RPMI8226 (cell line): ENCODE measurements around the gene NME2.
A peak's percentile ranks its signal among the peaks of the same experiment; 100 is the strongest.
"Not testable (repeated sequence)": the region's sequence is repeated elsewhere in the genome, so short reads cannot be mapped to it uniquely, and the experiment has no call there.

Source experiments
- DNase-seq: peaks from one replicate; pipeline ENCODE4 v3.0.0-alpha.2; 2015

NME2 gene

GRCh38 chr17:51153210-51154072 lies 12.8 kb upstream of the NME2 start, which contains the start of gene NME1:
NME1 (plus strand) TSS chr17:51153559; CDS start chr17:51155655, 2,096 bp downstream.
- peak; percentile 99 for DNase-seq

DNA sequence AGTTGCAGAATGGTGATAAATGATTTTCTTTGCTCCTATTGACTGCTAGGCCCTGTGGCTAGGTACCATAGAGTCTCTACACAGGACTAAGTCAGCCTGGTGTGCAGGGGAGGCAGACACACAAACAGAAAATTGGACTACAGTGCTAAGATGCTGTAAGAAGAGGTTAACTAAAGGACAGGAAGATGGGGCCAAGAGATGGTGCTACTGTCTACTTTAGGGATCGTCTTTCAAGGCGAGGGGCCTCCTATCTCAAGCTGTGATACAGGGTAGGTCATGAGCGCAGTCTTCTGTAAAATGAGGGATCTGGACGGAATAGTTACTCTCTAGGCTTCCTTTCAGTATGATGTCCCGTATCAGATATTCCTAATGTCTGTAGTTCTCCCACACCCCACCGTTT lies 12.0 kb upstream of the NME2 start:
- DNase-seq, result peak; percentile 28

- DNase-seq, result no peak
These were observed 10.8 kb upstream of the NME2 start for GRCh38 chr17:51155416-51155815.

- no peak for DNase-seq
These were observed 6.6 kb upstream of the NME2 start for GRCh38 chr17:51159604-51160003.

- no peak for DNase-seq
These were observed 4.7 kb upstream of the NME2 start for GRCh38 chr17:51161541-51161940.

- no peak for DNase-seq
These were observed 1.1 kb upstream of the NME2 start for GRCh38 chr17:51164911-51165679.

DNA sequence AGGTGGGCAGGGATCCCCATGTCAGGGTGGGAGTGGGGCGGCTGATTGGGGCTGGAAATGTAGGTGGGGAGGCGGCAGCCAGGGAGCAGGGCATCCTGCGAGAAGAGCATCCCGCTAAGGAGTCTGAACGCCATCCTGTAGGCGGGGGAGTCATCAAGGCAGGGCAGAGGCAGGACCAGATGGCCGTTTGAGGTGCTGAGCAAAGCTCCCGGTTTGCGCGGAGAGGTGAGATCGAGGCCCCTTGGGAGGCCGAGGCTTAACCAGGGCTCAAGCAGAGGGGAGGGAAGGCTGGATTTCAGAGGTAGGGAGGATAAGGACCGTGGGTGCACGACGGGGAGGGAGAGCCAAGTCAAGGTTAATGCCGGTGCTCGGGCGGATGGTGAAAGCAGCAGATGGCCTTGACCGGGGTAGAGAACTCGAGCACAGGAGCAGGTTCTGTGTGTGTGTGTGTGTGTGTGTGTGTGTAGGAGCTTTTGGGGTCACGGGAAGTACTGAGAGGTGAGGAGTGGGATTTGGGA lies 472 bp upstream of the NME2 start:
- no peak for DNase-seq

- DNase-seq, result peak; percentile 79
These were observed 1.0 kb downstream of the NME2 start for GRCh38 chr17:51166987-51167931.

- no peak for DNase-seq
These were observed 3.1 kb downstream of the NME2 start for GRCh38 chr17:51169340-51169739.

DNA sequence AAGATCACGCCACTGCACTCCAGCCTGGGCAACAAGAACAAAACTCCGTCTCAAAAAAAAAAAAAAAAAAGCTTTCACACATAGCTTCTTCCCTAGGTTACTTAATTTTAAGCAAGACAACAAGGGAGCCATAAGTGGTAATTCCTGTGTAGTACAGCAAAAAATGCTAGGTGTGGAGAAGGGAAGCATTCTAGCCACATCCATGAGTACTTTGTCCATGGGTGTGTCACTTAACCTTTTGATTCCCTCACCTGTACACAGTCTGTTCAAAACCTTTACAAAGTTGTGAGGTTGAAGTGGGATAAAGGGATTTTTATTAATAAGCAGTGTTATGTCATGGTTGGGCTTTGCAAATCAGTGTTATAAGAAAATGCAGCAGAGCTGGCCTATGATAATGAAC lies 4.5 kb downstream of the NME2 start:
- no peak for DNase-seq

- DNase-seq, result not testable (repeated sequence)
These were observed 5.8 kb downstream of the NME2 start for GRCh38 chr17:51172030-51172429.

DNA sequence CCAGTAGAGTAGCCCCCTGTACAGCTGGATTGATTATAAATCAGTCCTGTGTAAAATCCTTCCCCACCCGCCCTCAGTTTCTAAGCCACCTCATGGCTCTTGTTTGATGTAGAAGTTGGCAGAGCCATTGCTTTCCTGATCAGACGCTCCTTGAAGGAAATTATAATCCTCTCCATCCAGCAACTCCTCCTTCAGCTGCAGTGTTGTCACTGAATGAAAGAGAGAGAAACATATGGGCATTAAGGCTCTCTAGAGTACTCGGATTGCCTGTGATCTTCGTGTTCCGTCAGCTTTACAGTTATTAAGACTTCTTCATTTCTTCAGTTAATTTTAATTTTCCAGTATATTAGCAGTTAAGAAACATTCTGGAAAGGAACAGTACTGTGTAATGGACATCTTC lies 14.3 kb downstream of the NME2 start:
- DNase-seq, result no peak

DNA sequence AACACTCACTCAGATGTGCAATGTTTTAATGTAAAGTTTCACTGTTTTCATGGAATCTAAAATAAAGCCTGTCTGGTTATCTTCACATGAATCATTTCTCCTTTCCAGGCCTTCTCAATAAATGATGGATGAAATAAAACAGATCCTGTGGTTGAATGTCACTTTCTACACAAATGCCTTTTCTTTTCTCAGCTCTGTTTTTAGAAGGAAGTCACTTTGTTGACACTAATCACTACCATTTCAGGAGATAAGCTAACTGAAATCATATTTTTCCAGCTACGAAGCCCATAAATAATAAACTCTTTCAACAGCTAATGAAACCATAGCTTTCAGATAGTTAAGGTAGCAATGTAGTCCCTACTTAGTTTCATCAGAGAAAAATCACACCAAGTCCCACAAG lies 17.9 kb downstream of the NME2 start:
- no peak for DNase-seq

DNA sequence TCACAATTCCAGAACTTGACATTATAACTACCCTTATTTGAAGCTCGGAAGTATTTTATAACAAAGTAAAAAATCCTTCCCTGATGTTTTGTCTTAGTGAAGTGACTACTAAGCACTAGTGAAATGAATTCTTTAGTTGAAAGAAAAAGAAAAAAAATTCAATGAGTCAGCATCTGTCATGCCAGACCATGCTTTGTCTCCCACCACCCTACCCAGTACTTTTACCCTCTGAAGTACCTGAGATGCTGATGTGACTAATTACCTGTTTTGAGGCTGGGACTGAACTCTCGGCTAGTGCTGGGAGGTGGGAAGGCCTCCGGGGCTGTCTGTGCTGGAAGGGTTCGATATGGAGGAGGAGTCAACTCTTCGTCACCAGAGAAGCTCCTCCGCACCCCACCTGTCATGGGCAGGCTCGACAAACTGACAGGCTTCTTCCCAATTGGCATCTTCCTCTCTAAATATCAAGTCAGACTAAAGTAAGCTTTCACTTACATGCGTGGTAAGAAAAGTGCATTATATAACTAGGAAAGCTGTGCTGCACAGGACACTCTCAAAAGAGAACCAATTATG lies 19.6 kb downstream of the NME2 start:
- no peak for DNase-seq

DNA sequence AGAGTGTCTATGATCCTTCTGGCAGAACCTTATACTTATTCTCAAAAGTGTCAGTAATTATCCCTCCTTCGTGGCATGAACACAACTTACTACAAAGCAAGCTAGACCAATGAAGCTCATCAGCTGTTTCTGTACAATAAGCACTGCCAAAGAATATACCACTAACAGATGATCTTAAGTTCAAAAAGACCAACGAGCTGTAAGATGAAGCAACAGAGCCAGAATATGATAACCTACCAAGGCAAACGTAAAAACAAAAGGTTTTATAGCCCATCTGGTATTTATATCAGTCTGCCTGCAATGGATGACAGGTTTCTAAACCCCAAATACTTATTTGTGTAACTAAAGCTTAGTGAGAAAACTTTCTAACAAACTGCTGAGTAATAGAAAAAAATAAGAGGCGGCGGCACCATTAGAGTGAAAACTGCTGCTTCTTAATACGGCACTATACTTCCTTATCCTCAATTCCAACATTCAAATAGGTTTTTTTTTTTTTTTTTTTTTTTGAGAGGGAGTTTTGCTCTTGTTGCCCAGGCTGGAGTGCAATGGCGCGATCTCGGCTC lies 22.1 kb downstream of the NME2 start:
- no peak for DNase-seq

DNA sequence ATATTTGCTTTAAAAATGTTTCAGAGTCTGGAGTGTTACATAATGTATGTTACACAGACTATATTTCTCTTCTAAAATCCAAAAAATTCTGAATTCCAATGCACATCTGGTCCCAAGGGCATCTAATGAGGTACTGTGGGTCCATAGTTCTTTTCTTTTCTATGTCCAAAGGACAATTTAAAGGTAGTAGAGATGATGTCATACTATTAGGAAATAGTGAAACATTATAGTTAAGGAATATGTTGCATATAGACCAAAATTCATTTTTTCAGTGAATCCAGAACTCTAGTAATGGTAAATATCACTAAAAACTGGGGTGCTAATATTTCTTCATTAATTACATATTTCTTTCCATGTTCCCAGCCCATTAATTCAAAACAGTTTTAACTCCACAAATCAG lies 23.0 kb downstream of the NME2 start:
- no peak for DNase-seq

- DNase-seq, result no peak
These were observed 23.4 kb downstream of the NME2 start for GRCh38 chr17:51189628-51190027.

DNA sequence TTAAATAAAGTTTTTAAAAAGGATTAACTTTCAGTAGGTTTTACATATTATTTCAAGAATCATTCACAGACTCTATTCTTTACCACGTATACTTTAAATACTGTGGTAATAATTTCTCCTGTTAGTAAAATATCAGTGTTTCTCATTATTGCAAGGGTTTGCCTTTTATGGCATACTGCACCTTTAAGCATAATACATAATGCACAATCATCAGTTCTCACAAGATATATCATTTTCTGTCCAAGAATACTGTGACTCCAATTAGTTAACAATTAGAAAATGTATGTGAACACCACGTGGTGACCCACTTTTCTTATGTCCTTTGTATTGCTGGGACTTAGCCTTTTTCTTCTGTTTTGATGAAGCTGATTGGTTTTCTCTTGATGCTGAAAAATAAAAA lies 25.7 kb downstream of the NME2 start:
- DNase-seq, result no peak

GRCh38 chr17:51197754-51198153 lies 31.5 kb downstream of the NME2 start:
- no peak for DNase-seq

- no peak for DNase-seq
These were observed 34.1 kb downstream of the NME2 start for GRCh38 chr17:51200295-51200694.

DNA sequence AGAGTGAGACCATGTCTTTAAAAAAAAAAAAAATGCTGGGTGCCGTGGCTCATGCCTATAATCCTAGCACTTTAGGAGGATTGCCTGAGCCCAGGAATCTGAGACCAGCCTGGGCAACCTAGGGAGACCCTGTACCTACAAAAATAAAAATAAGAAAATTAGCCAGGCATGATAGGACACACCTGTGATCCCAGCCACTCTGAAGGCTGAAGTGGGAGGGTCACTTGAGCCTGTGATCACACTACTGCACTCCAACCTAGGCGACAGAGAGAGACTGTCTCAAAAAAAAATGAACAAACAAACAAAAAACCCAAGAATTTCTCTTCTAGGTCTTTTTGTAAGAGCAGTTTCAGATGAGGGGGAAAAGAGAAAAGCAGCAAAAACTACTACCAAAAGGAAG lies 34.6 kb downstream of the NME2 start:
- no peak for DNase-seq

GRCh38 chr17:51203838-51204237 lies 37.6 kb downstream of the NME2 start:
- no peak for DNase-seq
